Peyer's patch (tissue), 4 donors: ENCODE data around the gene NETO1. TPM values are rescaled to one million over a fixed set of nuclear protein-coding genes. Genes with fewer than 3 reads are reported as not detected.

Source experiments
- DNase-seq, 3 donors: peaks; one replicate each; pipeline ENCODE4 v3.0.0-alpha.2; 2017 to 2019
- H3K27ac ChIP-seq, 4 donors: fragments of 200-600 bp; sonication (generic); one replicate each; pipeline ENCODE4 v1.5.1; 2016 to 2019
- H3K27me3 ChIP-seq, 2 donors: fragments of 200-600 bp; sonication (generic); one replicate each; pipeline ENCODE4 v1.5.1; 2019
- H3K36me3 ChIP-seq, 3 donors: fragments of 200-600 bp; sonication (generic); one replicate each; pipeline ENCODE4 v1.5.1; 2016 to 2019
- H3K4me1 ChIP-seq, 4 donors: fragments of 200-600 bp; sonication (generic); one replicate each; pipeline ENCODE4 v1.5.1; 2016 to 2019
- H3K4me3 ChIP-seq, 4 donors: fragments of 200-600 bp; sonication (generic); 1 replicate in 3 of 4; 2 replicates in 1 of 4; pipeline ENCODE4 v1.5.1; 2016 to 2019; ENCODE audit warnings: mild to moderate bottlenecking in 1 of 4
- H3K9me3 ChIP-seq, 4 donors: fragments of 200-600 bp; sonication (generic); one replicate each; pipeline ENCODE4 v1.5.1; 2016 to 2019; ENCODE audit warnings: mild to moderate bottlenecking in 1 of 4
- CTCF ChIP-seq, 6 experiments: fragments of 450-650 bp in 4 of 6; fragments of 200-600 bp in 2 of 6; sonication (generic) in 1 of 6; IDR thresholded peaks; one replicate each; pipeline ENCODE4 v1.5.1; 2017 to 2019; ENCODE audit warnings: antibody characterized with exemption in 6 of 6, mild to moderate bottlenecking in 3 of 6, moderate library complexity in 1 of 6
- POLR2A ChIP-seq, 2 donors: fragments of 450-650 bp; IDR thresholded peaks; one replicate each; pipeline ENCODE4 v1.5.1; 2017; ENCODE audit warnings: antibody characterized with exemption in 2 of 2, mild to moderate bottlenecking in 2 of 2, moderate library complexity in 2 of 2
- small RNA-seq, 2 donors: library from RNA; depleted of rRNA; stranded (forward); fragments of <200 nt; gene quantifications; one replicate each; pipeline ENCODE3, GENCODE V24; 2016
- total RNA-seq, 4 donors: library from RNA; depleted of rRNA; stranded (reverse); fragments of >200 nt; gene quantifications; one replicate each; pipeline ENCODE4 v1.1.0, GENCODE V29; 2016

NETO1 gene
- total RNA-seq, 4 donors from 2014 or later: not detected

DNA sequence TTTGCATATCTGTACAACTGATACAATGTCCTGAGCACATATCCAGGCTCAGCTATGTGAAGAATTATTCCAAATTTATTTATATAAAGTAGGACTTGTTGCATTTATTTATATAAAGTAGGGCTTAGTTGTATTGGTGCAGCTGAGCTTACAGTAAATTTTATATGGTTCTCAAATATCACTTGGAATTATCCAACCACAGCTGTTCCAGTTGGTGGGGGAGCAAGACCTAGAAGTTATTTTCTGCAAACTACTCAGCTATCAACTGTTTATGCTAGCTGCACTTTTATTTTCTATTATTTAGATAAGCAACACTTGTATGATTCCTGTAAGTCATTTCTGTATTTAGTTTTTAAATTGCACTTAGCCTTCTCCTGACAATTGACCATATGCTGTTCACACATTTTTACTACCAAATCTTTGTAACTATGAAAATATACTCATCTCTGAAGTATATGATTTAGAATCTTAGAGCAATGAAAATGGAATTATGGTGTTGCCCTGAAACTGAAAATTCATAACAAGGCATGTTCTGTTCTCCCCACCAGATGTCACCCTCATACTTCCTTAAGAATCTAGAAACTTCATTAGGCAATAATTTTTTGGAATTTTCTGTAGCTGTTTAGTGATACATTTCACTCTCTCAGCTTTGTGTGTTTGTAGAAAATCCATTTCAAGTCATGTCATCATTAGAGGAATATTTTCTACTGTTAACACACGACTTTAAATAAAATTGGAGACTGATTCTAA is 166.7 kb downstream of the NETO1 start:
- Histone ChIP-seq H3K36me3 (no peaks in the 10 kb centered on the region), H3K4me1 (no peaks in the 10 kb centered on the region), H3K27ac (no peak overlapping the region), H3K4me3 (no peak overlapping the region), H3K9me3 (no peaks in the 10 kb centered on the region), H3K27me3 (no peaks in the 10 kb centered on the region)
- DNase-seq: no peak
- TF ChIP-seq POLR2A (IDR thresholded peaks at IDR 0.05) (no peak), CTCF (IDR thresholded peaks at IDR 0.05) (peak in 1 of 6 experiments; percentile 9)

GRCh38 chr18:72697706-72698105 is 170.1 kb downstream of the NETO1 start:
- TF ChIP-seq POLR2A (IDR thresholded peaks at IDR 0.05) (no peak), CTCF (IDR thresholded peaks at IDR 0.05) (no peak)
- Histone ChIP-seq H3K27me3 (no peaks in the 10 kb centered on the region), H3K4me1 (no peaks in the 10 kb centered on the region), H3K36me3 (no peaks in the 10 kb centered on the region), H3K27ac (no peak overlapping the region), H3K4me3 (no peak overlapping the region), H3K9me3 (no peaks in the 10 kb centered on the region)
- DNase-seq: no peak

DNA sequence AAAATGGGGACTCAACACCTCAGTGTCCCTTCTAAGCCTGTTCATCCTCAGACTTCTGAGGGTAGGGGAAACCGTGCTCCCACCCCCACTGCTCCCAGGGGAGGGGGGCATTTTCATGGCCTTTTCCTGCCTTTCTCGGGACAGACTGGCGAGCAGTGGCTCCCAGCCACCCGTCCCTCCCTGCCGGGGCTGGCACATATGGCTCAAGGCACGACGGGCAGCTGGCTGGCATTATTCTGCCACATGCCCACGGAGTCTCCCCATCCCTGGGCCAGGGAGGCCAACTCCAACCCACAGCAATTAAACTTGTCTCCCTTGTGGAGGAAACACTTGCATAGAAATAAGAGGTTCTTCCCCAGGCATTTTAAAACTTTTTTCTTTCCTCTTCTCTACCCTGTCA is 175.2 kb downstream of the NETO1 start:
- DNase-seq: no peak
- Histone ChIP-seq H3K4me3 (peak overlapping the region in 1 of 4 donors; percentile 7), H3K36me3 (no peaks in the 10 kb centered on the region), H3K27ac (no peak overlapping the region), H3K27me3 (no peaks in the 10 kb centered on the region), H3K9me3 (no peaks in the 10 kb centered on the region), H3K4me1 (no peaks in the 10 kb centered on the region)
- TF ChIP-seq CTCF (IDR thresholded peaks at IDR 0.05) (no peak), POLR2A (IDR thresholded peaks at IDR 0.05) (no peak)

Small RNAs within 50 kb of the gene (small RNA-seq; reads per million reads assigned to genes)
- gene MIR548AV: 0 reads per million in 2 donors
- gene RNA5SP460: 2.5 to 12.6 reads per million in 2 donors
